ENCODE measurements around the gene MCEMP1.
A peak's percentile ranks its signal among the peaks of the same experiment; 100 is the strongest.
"Not testable (repeated sequence)": the region's sequence is repeated elsewhere in the genome, so short reads cannot be mapped to it uniquely, and the experiment has no call there.

Gene MCEMP1

DNA sequence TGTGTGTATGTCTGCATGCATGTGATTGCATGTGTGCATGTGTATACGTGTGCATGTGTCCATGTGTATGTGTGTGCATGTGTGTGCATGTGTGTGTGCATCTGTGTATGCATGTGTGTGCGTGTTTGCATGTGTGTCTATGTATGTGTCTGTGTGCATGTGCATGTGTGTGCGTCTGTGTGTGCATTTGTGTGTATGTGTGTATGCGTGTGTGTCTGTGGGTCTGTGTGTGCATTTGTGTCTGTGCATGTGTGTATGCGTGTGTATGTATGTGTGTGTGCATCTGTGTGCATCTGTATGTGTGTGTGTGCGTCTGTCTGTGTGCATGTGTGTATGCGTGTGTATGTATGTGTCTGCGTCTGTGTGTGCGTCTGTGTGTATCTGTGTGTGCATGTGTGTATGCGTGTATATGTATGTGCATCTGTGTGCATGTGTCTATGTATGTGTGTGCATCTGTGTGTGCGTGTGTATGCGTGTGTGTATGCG is 37.0 kb upstream of the MCEMP1 start:
- DNase-seq (ENCODE audit: low read depth): no peak
- no peak overlapping the region for H3K4me3 ChIP-seq (ENCODE audit: low read depth, low read length)
- TF ChIP-seq, protein P1, sequence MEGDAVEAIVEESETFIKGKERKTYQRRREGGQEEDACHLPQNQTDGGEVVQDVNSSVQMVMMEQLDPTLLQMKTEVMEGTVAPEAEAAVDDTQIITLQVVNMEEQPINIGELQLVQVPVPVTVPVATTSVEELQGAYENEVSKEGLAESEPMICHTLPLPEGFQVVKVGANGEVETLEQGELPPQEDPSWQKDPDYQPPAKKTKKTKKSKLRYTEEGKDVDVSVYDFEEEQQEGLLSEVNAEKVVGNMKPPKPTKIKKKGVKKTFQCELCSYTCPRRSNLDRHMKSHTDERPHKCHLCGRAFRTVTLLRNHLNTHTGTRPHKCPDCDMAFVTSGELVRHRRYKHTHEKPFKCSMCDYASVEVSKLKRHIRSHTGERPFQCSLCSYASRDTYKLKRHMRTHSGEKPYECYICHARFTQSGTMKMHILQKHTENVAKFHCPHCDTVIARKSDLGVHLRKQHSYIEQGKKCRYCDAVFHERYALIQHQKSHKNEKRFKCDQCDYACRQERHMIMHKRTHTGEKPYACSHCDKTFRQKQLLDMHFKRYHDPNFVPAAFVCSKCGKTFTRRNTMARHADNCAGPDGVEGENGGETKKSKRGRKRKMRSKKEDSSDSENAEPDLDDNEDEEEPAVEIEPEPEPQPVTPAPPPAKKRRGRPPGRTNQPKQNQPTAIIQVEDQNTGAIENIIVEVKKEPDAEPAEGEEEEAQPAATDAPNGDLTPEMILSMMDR (IDR thresholded peaks at IDR 0.05; ENCODE audit: control insufficient read depth, extremely low read depth, insufficient read depth): no peak

DNA sequence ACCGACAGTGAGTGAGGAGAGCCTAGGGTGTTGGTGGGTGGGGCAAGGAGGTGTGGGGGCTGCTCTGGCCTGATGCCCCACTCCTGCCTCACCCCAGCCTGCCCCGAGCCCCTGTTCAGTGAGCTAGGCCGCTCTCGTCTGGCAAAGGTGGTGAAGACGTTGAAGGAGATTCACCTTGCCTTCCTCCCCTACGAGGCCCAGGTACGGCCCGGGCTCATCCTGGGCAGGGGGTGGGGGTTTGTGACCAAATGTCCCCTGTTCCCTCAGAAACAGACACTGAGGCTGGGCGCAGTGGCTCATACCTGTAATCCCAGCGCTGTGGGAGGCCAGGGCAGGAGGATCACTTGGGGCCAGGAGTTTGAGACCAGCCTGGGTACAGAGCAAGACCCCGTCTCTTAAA is 36.1 kb upstream of the MCEMP1 start:
- no peak for DNase-seq (ENCODE audit: low read depth)
- TF ChIP-seq, protein P1 (IDR thresholded peaks at IDR 0.05; ENCODE audit: control insufficient read depth, extremely low read depth, insufficient read depth): no peak
- no peak overlapping the region for H3K4me3 ChIP-seq (ENCODE audit: low read depth, low read length)

DNA sequence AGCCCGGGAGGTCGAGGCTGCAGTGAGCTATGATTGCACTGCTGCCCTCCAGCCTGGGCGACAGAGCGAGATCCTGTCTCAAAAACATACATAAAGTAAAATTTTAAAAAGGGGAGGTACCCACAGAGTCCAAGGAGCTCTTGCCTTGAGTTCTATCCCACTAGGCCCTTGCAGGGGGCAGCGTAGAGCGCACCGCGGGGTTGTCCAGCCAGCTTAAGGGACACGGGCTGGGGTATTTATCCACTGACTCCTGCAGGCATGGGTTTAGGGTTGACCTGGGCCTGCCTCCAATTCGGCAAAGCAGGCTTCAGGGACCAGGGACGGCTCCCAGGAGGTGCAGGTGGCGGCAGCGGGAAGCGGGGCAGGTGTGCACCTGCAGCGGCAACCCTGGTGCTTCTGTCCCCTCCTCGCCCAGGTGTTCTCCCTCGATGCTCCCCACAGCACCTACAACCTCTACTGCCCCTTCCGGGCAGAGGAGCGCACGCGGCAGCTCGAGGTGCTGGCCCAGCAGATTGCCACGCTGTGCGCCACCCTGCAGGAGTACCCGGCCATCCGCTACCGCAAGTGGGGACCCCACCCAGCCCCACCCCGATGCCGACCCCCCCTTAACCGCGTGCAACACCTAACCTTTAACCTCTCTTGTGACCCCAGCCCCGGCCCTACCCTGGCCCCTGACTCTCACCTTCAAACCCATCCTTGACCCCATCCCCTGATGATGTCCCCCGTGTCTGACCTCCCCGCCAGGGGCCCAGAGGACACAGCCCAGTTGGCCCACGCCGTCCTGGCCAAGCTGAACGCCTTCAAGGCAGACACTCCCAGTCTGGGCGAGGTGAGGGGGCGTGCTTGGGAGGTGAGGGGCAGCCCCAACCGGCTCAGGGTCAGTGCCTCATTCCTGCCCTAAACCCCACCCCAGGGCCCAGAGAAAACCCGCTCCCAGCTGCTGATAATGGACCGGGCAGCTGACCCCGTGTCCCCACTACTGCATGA is 35.3 kb upstream of the MCEMP1 start:
- no peak for DNase-seq (ENCODE audit: low read depth)
- no peak overlapping the region for H3K4me3 ChIP-seq (ENCODE audit: low read depth, low read length)
- TF ChIP-seq, protein P1 (IDR thresholded peaks at IDR 0.05; ENCODE audit: control insufficient read depth, extremely low read depth, insufficient read depth): no peak

DNA sequence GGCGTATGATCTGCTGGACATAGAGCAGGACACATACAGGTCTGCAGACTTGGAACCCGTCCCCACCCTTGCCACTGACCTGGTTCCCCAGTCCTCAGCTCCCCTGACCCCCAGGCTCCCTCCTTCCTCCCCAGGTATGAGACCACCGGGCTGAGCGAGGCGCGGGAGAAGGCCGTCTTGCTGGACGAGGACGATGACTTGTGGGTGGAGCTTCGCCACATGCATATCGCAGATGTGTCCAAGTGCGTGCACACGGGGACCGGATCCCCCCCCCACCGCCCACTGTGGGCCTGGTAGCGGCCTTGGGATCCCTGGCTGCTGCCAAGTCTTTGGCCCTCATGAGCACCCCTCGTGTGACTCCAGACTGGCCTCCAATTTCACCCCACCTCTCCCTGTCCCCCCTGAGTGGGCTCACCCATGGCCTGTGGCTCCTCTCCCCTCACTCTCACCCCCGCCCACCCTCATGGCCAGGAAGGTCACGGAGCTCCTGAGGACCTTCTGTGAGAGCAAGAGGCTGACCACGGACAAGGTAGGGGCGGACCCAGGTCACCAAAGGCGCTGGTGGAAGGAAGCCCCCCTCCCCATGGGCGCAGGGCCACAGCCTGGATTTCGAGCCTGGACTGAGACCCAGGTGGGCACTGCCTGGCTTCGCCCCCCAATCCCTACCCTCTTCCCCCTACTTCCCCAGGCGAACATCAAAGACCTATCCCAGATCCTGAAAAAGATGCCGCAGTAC is 34.4 kb upstream of the MCEMP1 start:
- TF ChIP-seq, protein P1 (IDR thresholded peaks at IDR 0.05; ENCODE audit: control insufficient read depth, extremely low read depth, insufficient read depth): no peak
- DNase-seq (ENCODE audit: low read depth): no peak
- no peak overlapping the region for H3K4me3 ChIP-seq (ENCODE audit: low read depth, low read length)

DNA sequence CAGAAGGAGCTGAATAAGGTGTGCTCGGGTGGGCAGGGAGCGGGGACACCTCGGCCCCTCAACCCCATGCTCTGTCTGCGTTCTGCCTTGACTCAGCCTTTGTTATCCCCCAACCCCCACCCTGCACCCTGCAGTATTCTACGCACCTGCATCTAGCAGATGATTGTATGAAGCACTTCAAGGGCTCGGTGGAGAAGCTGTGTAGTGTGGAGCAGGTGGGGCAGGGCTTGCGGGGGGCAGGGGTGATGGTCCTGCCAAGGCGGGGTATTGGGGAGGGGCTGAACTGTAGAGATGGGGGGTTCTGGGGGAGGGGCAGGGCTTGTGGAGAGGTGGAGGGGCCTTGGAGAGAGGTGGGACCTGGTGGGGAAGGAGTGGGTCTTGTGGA is 33.9 kb upstream of the MCEMP1 start:
- no peak for DNase-seq (ENCODE audit: low read depth)
- TF ChIP-seq, protein P1 (IDR thresholded peaks at IDR 0.05; ENCODE audit: control insufficient read depth, extremely low read depth, insufficient read depth): no peak

DNA sequence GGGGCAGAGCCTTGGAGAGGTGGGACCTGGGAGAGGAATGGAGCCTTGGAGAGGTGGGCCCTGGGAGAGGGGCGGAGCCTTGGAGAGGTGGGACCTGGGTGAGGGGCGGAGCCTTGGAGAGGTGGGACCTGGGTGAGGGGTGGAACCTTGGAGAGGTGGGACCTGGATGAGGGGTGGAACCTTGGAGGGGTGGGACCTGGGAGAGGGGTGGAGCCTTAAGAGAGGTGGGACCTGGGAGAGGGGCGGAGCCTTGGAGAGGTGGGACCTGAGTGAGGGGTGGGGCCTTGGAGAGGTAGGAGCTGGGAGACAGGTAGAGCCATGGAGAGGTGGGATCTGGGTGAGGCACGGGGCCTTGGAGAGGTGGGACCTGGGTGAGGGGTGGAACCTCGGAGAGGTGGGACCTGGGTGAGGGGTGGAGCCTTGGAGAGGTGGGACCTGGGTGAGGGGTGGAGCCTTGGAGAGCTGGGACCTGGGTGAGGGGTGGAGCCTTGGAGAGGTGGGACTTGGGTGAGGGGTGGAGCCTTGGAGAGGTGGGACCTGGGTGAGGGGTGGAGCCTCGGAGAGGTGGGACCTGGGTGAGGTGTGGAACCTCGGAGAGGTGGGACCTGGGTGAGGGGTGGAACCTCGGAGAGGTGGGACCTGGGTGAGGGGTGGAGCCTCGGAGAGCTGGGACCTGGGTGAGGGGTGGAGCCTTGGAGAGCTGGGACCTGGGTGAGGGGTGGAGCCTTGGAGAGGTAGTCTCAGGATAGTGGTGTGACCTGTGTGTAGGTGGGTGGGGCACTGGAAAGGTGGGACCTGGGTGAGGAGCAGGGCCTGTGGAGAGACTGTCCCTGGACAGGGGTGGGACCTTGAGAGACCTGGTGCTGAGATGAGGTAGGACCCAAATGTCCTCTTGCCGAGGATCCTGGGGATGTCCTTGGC is 33.0 kb upstream of the MCEMP1 start:
- not testable (repeated sequence) for H3K4me3 ChIP-seq (ENCODE audit: low read depth, low read length)
- DNase-seq (ENCODE audit: low read depth): peak; percentile 43

More for the DNA sequence above, 33.9 kb upstream of the MCEMP1 start:
- H3K4me3 ChIP-seq (ENCODE audit: low read depth, low read length): no peak overlapping the region

All from LNCaP clone FGC (cell line).